DMS79 treated with DMSO at 0.1 percent for 48 hours (cell line): ENCODE data around the gene MED9.

Experiments used
- DNase-seq: peaks from one replicate; lab custom pipeline; 2025; lab: John Stamatoyannopoulos, UW

MED9 gene

DNA sequence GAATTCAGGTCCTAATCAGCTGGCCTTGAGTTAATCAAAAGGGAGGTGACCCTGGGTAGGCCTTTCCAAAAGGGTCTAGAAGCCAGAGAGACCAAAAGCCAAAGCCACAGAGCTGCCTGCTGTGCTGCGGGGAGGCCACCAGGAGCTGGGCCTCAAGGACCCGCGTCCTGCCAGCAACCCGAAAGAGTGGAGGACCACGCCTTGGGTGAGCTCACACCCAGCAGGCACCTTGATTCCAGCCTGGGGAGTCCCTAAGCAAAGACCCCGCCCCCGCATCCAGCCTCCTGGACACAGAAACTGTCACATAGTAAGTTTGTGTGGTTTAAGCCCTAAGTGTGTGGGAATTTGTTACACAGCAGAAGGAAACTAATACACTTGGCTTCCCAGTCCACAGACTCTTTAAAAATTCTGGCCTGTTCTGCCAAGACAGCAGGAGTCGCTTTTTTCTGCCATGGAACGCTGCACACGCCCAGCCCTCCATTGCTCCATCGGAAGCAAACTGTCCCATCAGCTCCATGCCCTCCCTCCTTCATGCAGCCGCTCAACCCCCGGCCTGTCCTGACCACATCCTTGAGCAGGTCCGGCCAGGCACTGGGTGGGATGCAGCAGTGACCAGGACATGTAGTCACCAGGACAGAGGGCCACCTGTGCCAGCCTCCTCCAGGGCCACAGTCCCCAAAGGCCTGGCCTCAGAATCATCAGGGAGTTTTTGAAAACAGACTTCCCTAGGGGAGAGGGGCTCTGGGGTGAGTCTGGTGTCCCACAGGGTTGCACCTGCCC, 40.3 kb downstream of the MED9 start:
- DNase-seq = no peak

GRCh38 chr17:17518014-17518413, 41.2 kb downstream of the MED9 start:
- no peak for DNase-seq

GRCh38 chr17:17518951-17519350, 42.2 kb downstream of the MED9 start:
- DNase-seq = no peak

DNA sequence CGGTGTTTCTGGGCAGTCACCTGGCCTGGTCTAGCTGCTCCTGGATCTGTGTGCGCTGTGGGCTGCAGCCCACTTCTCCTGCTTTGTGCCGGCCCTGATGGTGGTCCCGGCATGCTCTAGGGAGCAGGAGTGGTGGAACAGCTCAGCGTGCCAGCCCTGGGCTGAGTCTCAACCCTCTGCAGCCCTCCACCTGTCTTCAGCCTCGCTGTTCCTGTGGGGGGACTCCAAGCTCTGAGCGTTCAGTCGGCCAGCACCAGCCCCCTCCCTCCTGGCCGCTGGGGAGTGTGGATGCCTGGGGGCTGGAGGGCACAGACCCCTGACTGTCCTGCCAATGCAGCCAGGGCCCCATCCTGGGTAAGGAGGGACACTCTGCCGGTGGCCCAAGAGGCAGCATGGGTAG, 43.1 kb downstream of the MED9 start:
- DNase-seq = no peak

DNA sequence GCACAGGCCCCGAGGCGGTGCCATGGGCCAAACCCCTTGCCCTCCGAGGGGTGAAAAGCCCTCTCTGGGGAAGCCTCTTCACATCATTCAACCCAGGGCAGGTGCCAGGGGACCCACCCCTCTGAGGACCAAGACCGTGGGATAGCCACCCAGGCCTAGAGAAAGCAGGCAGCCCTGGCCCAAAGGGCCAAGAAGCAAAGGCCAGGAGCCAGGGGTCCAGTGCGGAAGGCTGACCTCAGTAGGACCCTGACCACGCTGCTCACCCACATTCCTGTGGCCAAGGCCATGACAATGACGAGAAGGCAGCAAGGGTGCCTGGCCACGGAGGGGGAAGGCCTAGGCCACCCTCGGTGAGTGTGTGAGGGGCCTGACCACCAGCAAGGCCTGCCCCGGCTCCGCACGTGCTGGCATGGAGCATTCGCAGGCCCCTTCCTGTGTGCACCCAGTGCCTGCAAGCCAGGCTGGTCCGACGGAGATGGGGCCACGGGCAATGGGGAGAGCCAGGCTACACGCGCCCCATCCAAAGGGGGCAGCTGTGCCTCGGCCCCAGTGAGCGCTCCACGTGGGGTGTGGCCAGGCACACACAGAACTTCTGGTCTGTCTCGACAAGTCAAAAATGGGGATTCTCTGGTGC, 43.9 kb downstream of the MED9 start:
- no peak for DNase-seq

DNA sequence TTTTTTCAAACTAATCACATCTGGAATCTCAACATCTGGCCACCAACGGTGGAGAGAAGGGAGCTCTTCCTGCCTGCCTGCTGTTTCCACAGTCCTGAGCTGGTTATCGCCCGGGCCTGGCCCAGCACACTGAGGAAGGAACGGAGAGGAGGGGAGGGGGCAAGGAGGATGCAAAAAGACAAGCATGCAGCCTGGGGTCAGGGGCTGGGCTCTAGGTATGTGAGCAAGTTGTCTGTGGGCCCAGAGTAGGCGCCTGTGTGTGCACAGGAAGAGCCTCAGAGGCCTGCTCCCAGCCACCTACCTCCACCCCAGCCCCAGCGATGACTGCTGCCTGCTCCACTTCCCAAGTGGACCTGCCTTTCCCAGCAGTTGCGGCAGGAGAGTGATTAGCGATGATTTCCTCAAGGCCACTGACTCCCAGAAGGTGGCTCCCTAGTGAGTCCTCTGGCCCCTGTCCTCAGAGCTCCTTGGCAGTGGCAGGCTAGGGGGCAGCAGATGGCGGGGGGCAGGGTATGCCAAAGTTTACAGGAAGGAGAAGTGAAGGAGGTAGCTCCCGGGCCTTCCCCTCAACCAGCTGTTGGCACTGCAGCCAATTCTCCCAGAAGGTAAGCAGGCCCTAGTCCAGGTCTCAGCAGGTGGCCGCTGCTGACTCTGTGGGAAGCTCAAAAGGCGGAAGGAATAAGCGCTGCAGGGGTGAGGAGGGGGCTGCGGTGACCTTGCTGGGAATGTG, 46.4 kb downstream of the MED9 start:
- peak; percentile 73 for DNase-seq

- no peak for DNase-seq
Observed at GRCh38 chr17:17523731-17524490, 47.1 kb downstream of the MED9 start.

- no peak for DNase-seq
Observed at GRCh38 chr17:17525311-17525710, 48.5 kb downstream of the MED9 start.

DNA sequence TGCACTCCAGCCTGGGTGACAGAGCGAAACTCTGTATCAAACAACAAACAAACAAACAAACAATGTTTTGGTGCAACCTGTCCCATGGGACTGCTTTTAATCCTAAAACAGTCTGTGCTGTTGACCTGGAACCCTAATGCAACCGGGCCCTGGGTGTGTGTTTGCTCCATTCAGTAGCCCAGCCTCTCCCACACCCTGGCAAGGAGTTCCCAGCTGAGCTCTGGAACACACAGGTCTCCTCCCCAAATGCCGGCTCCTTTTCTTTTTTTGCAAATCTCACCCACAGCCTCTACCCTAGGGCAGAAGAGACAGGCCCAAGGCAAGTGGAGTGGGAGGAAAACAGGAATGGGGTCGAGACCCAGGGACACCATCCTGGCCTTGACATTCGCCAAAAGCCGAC, 49.2 kb downstream of the MED9 start:
- no peak for DNase-seq

DNA sequence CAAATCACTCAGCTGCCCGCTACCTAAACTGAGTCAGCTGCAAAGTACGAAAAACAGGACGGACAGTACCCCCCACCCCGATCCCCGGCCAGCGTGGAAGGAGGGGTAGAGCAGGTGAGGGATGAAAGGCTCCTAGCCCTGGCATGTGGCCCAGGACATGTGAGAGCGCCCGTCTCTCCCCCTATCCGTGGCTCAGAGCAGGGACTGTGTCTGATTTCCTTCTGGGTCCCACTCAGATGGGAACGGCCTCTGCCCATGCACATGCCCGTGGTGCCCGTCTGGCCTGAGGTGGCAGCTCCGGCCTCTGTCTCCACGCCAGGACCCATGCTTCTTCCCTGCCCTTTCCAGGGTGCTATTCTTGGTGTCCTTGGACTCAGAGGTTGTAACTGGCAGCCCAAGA, 49.6 kb downstream of the MED9 start:
- DNase-seq = peak; percentile 29

- no peak for DNase-seq
Observed at GRCh38 chr17:17527534-17527933, 50.7 kb downstream of the MED9 start.

- no peak for DNase-seq
Observed at GRCh38 chr17:17527956-17528500, 51.2 kb downstream of the MED9 start.

GRCh38 chr17:17528696-17529652, 52.2 kb downstream of the MED9 start:
- no peak for DNase-seq

DNA sequence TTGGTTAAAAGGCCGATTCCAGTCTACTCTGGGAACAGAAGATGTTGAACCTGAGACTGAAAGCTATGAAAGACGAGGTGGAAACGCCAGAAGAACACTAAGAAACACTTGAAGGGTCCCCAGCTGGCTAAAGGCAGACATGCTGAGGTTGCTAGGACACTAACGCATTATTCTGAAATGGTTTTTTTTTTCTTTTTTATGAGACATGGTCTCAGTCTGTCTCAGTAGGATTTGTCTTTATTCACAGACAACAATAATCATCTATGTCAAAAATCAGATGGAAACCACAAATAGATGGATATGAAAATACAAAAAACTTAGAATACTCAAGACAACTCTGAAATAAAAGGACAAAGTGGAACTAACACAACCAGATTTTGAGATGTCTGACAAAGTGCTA, 54.4 kb downstream of the MED9 start:
- DNase-seq = peak; percentile 71

GRCh38 chr17:17532991-17533390, 56.2 kb downstream of the MED9 start:
- DNase-seq = no peak

DNA sequence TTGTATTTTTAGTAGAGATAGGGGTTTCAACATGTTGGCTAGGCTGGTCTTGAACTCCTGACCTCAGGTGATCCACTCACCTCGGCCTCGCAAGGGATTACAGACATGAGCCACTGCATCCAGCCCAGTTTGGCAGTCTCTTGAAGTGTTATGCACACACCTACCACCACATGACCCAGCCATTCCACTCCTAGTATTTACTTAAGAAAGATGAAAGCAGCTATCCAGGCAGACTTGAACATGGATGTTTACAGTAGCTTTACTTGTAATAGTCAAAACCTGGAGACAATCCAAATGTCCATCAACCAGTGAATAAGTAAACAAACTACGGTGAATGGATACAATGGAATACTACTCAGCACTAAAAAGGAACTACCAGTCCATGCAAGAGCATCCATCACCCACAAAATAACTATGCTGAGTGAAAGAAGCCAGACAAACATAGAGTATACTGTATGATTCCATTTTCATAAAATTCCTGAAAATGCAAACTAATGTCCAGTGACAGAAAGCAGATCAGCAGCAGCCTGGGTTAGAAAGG, 57.2 kb downstream of the MED9 start:
- no peak for DNase-seq

DNA sequence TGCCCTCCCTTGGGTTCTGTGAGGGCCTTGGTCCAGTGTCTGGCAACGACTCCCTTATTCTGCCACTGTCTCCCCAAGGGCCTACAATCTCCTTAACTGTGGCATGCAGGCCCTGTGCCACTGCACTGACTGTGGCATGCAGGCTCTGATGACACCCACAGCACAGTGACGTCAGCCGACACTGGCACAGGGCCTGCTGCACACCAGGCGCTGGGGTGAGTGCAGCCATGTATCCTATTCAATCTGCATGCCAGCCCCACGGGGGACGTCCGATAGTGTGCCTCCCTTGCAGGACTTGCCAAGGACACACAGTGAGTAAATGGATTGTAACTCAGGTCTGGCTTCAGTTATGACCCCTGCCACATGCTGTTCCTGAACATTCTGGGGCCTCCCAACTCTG, 59.2 kb downstream of the MED9 start:
- DNase-seq = no peak

- no peak for DNase-seq
Observed at GRCh38 chr17:17536702-17537101, 59.9 kb downstream of the MED9 start.

GRCh38 chr17:17537311-17538099, 60.7 kb downstream of the MED9 start:
- no peak for DNase-seq
